Measurements from ENCODE around the gene SLC30A5. TPM values are rescaled to one million over a fixed set of nuclear protein-coding genes. Genes with fewer than 3 reads are reported as not detected.
"Not testable (repeated sequence)": the region's sequence is repeated elsewhere in the genome, so short reads cannot be mapped to it uniquely, and the experiment has no call there.

SLC30A5 gene
- 64.6 and 67.1 TPM in 2 replicates for total RNA-seq (2021)
- percentile 81 among the genes with signal in this experiment for Bru-seq, nascent RNA
- percentile 79 among the genes with signal in this experiment for BruChase-seq, experiment 1, labeled RNA remaining after a 2-hour chase
- percentile 89 among the genes with signal in this experiment for BruChase-seq, experiment 2, labeled RNA remaining after a 6-hour chase
- long read RNA-seq, full-length matches to known transcripts, result 82 of 118 reads
- long read RNA-seq, partial matches to known transcripts, result 7 of 118 reads
- long read RNA-seq, other reads (novel, unspliced or antisense), result 29 of 118 reads

DNA sequence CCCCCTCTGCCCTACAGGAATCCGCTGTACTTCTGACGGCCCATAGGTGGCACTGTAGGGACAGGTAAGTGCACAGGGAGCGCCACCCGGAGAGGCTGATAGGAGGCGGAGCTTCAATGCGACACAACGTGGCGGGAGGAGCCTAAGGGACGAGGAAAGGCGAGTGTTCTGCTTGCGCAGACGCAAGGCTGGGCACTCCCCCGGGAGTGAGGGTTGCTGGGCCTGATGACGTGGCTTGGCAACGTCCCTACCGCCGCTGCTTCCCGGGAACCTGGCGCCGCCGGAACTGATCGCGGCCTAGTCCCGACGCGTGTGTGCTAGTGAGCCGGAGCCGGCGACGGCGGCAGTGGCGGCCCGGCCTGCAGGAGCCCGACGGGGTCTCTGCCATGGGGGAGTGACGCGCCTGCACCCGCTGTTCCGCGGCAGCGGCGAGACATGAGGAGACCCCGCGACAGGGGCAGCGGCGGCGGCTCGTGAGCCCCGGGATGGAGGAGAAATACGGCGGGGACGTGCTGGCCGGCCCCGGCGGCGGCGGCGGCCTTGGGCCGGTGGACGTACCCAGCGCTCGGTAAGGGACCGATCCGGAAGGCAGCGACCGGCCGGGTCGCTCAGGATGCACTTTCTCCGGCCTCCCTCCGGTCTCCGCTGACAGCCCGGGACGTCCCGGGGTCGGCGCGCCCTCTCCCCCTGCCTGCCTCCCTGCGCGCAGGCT, at the start of gene SLC30A5:
Gene SLC30A5 (plus strand): TSS at position 244 of the 712 bp plus-strand sequence. CDS start 242 bp downstream, at position 486.
- peak; percentile 100 for DNase-seq (ENCODE audit: low spot score)
- peak within 1 kb of the TSS; percentile 96 for H3K27ac ChIP-seq (ENCODE audit: low read depth, low read length, poor library complexity, severe bottlenecking)
- TF ChIP-seq, protein P1, sequence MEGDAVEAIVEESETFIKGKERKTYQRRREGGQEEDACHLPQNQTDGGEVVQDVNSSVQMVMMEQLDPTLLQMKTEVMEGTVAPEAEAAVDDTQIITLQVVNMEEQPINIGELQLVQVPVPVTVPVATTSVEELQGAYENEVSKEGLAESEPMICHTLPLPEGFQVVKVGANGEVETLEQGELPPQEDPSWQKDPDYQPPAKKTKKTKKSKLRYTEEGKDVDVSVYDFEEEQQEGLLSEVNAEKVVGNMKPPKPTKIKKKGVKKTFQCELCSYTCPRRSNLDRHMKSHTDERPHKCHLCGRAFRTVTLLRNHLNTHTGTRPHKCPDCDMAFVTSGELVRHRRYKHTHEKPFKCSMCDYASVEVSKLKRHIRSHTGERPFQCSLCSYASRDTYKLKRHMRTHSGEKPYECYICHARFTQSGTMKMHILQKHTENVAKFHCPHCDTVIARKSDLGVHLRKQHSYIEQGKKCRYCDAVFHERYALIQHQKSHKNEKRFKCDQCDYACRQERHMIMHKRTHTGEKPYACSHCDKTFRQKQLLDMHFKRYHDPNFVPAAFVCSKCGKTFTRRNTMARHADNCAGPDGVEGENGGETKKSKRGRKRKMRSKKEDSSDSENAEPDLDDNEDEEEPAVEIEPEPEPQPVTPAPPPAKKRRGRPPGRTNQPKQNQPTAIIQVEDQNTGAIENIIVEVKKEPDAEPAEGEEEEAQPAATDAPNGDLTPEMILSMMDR (conservative IDR thresholded peaks at IDR 0.05; ENCODE audit: low read depth, low read length), result peak; percentile 94
- no peak for TF ChIP-seq EZH2 (IDR thresholded peaks at IDR 0.05; ENCODE audit: borderline replicate concordance, low read depth, low read length, poor library complexity, severe bottlenecking)
- ChIA-PET POLR2A (ENCODE audit: low non-redundant PET) (interaction anchor here (0.5 to 0.6 kb wide), 2 partner anchors 12 to 44 kb away, joined by 4 to 15 read pairs; no protein-coding TSS in a partner anchor), CTCF (interaction anchor here (0.6 to 1.5 kb wide), 8 partner anchors 9 to 289 kb away, joined by 3 to 17 read pairs (median 4); no protein-coding TSS in a partner anchor)
- intact Hi-C loops (cut with micrococcal nuclease; ENCODE audit: unreplicated experiment), result loop anchor here (5.0 to 10.0 kb wide), 3 partner anchors 121 to 271 kb away; partner anchors contain the start of genes AK6, CCDC125, RAD17 and TAF9
- no peaks in the 10 kb centered on the region for H3K27me3 ChIP-seq (replicated peaks; ENCODE audit: insufficient read depth, low read depth, low read length, poor library complexity)
- H3K36me3 ChIP-seq (ENCODE audit: insufficient read depth, low read length, poor library complexity, severe bottlenecking), result peaks cover 7% of the 10 kb centered on the region
- peak within 1 kb of the TSS; percentile 86 for H3K4me3 ChIP-seq (ENCODE audit: low read depth, low read length, poor library complexity, severe bottlenecking)
- H3K9me3 ChIP-seq (ENCODE audit: low read depth, low read length, poor library complexity, severe bottlenecking), result no peaks in the 10 kb centered on the region
- peaks cover 6% of the 10 kb centered on the region for H3K4me1 ChIP-seq (ENCODE audit: insufficient read depth, low read length, poor library complexity, severe bottlenecking)
- no TSS peak for BruUV-seq (replicated peaks)

DNA sequence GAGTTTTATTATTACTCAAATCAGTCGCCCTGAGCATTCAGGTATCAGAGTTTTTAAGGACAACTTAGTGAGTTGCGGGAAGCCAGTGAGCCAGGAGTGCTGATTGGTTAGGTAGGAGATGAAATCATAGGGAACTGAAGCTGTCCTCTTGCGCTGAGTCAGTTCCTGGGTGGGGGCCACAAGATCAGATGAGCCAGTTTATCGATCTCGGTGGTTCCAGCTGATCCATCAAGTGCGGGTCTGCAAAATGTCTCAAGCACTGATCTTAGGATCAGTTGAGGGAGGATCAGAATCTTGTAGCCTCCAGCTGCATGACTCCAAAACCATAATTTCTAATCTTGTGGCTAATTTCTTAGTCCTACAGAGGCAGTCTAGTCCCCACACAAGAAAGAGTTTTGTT, 48.6 kb upstream of the SLC30A5 start:
- BruUV-seq (replicated peaks); H3K27me3 ChIP-seq (replicated peaks; ENCODE audit: insufficient read depth, low read depth, low read length, poor library complexity); CTCF ChIA-PET; DNase-seq (ENCODE audit: low spot score); POLR2A ChIA-PET (ENCODE audit: low non-redundant PET); H3K9me3 ChIP-seq (ENCODE audit: low read depth, low read length, poor library complexity, severe bottlenecking); H3K36me3 ChIP-seq (ENCODE audit: insufficient read depth, low read length, poor library complexity, severe bottlenecking); H3K4me1 ChIP-seq (ENCODE audit: insufficient read depth, low read length, poor library complexity, severe bottlenecking); H3K27ac ChIP-seq (ENCODE audit: low read depth, low read length, poor library complexity, severe bottlenecking); intact Hi-C loops (cut with micrococcal nuclease; ENCODE audit: unreplicated experiment); H3K4me3 ChIP-seq (ENCODE audit: low read depth, low read length, poor library complexity, severe bottlenecking): not testable (repeated sequence)

DNA sequence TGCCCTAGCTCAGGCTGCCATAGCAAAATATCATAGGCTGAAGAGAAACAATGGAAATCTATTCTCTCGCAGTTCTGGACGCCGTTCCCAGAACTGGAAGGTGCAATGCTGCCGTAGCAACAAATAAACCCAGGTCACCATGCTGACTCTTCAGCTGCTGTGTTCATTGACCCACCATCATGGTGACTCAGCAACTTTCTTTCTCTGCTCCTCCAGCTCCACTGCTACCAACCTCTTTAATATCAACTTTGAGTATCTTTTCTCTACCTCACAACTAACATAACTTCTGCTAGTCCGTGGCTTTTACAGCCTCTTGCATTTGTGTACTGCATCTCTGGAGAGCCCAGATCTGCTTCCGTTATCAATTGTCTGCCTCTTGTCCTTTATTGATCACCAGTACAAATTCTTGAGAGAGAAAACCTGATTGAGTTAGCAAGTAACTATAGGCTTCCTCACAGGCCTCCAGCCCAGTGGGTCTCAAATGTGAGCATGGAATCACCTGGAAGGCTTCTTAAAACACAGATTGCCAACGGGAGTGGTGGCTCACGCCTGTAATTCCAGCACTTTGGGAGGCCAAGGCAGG, 47.3 kb upstream of the SLC30A5 start:
- intact Hi-C loops (cut with micrococcal nuclease; ENCODE audit: unreplicated experiment), result no loop called here
- no peak overlapping the region for H3K4me3 ChIP-seq (ENCODE audit: low read depth, low read length, poor library complexity, severe bottlenecking)
- no peak for DNase-seq (ENCODE audit: low spot score)
- H3K4me1 ChIP-seq (ENCODE audit: insufficient read depth, low read length, poor library complexity, severe bottlenecking), result peaks cover 5% of the 10 kb centered on the region
- ChIA-PET POLR2A (ENCODE audit: low non-redundant PET) (no interaction called here), CTCF (interaction anchor here (0.6 kb wide), 1 partner anchor 760 kb away, joined by 3 read pairs; no protein-coding TSS in a partner anchor)
- no peaks in the 10 kb centered on the region for H3K27me3 ChIP-seq (replicated peaks; ENCODE audit: insufficient read depth, low read depth, low read length, poor library complexity)
- H3K9me3 ChIP-seq (ENCODE audit: low read depth, low read length, poor library complexity, severe bottlenecking), result no peaks in the 10 kb centered on the region
- no TSS peak for BruUV-seq (replicated peaks)
- H3K36me3 ChIP-seq (ENCODE audit: insufficient read depth, low read length, poor library complexity, severe bottlenecking), result no peaks in the 10 kb centered on the region
- peak overlapping the region; percentile 20 for H3K27ac ChIP-seq (ENCODE audit: low read depth, low read length, poor library complexity, severe bottlenecking)
- TF ChIP-seq EZH2 (IDR thresholded peaks at IDR 0.05; ENCODE audit: borderline replicate concordance, low read depth, low read length, poor library complexity, severe bottlenecking), result no peak
- TF ChIP-seq, protein P1 (conservative IDR thresholded peaks at IDR 0.05; ENCODE audit: low read depth, low read length), result no peak

Data from A673 (cell line).